Adipocyte (in vitro differentiated cells): Measurements from ENCODE around the gene GABRQ.
A peak's percentile ranks its signal among the peaks of the same experiment; 100 is the strongest.

Experiments used
- DNase-seq: peaks from one replicate; pipeline ENCODE4 v3.0.0-alpha.2; 2015; ENCODE audit warnings: low read depth
- H3K27me3 ChIP-seq: replicated peaks from 2 replicates; pipeline ENCODE4 v1.7.0; 2013; ENCODE audit warnings: mild to moderate bottlenecking, low read length, moderate library complexity; ENCODE audit not compliant: control insufficient read depth, insufficient read depth
- H3K36me3 ChIP-seq: 2 replicates; pipeline ENCODE4 v1.7.0; 2013; ENCODE audit warnings: low read length, mild to moderate bottlenecking, moderate library complexity; ENCODE audit not compliant: control insufficient read depth, insufficient read depth, severe bottlenecking
- H3K4me1 ChIP-seq: 2 replicates; pipeline ENCODE4 v1.7.0; 2013; ENCODE audit warnings: mild to moderate bottlenecking, low read length, moderate library complexity; ENCODE audit not compliant: control insufficient read depth, insufficient read depth
- H3K4me3 ChIP-seq: 2 replicates; pipeline ENCODE4 v1.7.0; 2013; ENCODE audit warnings: mild to moderate bottlenecking, low read length, moderate library complexity
- H3K9ac ChIP-seq: 2 replicates; pipeline ENCODE4 v1.7.0; 2013; ENCODE audit warnings: mild to moderate bottlenecking, low read length, moderate library complexity
- H3K9me3 ChIP-seq: 2 replicates; pipeline ENCODE4 v1.7.0; 2013; ENCODE audit warnings: mild to moderate bottlenecking, low read length, moderate library complexity; ENCODE audit not compliant: control insufficient read depth

GABRQ gene

GRCh38 chrX:152640034-152640818 is 2.5 kb downstream of the GABRQ start:
- no peaks in the 10 kb centered on the region for H3K9me3 ChIP-seq
- no peaks in the 10 kb centered on the region for H3K4me1 ChIP-seq
- peak; percentile 16 for DNase-seq
- H3K36me3 ChIP-seq, result no peaks in the 10 kb centered on the region
- H3K27me3 ChIP-seq, result peaks cover 75% of the 10 kb centered on the region
- H3K4me3 ChIP-seq, result no peak overlapping the region
- no peak overlapping the region for H3K9ac ChIP-seq

- Histone ChIP-seq H3K9ac (no peak overlapping the region), H3K27me3 (peaks cover 71% of the 10 kb centered on the region), H3K4me1 (no peaks in the 10 kb centered on the region), H3K4me3 (no peak overlapping the region), H3K9me3 (no peaks in the 10 kb centered on the region), H3K36me3 (no peaks in the 10 kb centered on the region)
- no peak for DNase-seq
Observed at GRCh38 chrX:152641256-152641875, 3.7 kb downstream of the GABRQ start.

DNA sequence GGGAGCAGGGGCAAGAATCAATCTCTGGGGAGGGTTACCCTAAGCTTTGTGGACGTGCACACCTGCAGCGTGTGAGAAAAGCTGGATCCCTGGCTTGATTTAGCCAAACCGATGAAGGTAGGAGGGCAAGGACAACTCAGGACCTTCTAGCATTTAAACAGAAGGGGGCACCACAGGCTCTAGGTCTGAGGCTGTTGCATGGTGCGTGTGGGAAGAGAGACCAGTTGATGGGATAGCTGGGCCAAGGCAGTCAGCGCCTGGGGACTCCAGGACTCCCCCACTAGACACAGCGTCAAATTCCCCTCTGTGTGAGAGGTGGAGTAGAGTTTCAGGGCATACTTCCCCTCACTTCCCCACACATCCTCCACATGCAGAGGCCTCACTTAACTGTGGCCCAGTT is 4.3 kb downstream of the GABRQ start:
- Histone ChIP-seq H3K9ac (no peak overlapping the region), H3K27me3 (peaks cover 68% of the 10 kb centered on the region), H3K4me1 (no peaks in the 10 kb centered on the region), H3K9me3 (no peaks in the 10 kb centered on the region), H3K36me3 (no peaks in the 10 kb centered on the region), H3K4me3 (no peak overlapping the region)
- DNase-seq, result peak; percentile 2

DNA sequence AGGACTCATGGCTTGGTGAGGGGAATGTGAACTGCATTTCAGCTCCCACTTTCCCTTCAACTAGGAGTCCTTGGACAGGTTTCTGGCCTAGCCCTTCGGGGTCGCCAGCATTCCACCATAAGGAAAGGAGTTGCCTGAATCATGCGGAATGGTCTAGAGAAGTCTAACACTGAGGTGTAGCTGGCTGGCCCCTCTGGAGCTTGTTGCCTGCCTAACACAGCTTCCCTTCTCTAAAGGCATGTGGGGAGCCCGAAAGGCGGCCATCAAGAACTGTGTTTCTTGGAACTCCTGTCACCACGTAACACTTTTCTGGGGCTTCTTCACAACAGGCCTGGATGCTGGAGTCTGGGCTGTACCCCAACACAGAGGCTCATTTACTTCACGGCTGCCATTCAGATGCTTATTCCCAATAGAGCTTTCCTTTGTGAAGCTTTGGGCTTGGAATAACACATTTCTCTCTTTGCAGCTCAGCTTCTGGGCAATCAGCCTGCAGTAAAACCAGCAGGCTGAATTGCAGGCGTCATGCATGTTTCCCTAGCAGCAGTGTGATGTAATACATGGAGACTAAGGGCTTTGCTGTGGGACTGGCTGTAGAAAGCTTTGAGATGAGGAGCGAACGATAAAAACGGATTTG is 5.4 kb downstream of the GABRQ start:
- Histone ChIP-seq H3K4me1 (no peaks in the 10 kb centered on the region), H3K9me3 (no peaks in the 10 kb centered on the region), H3K36me3 (no peaks in the 10 kb centered on the region), H3K9ac (no peak overlapping the region), H3K27me3 (peaks cover 72% of the 10 kb centered on the region), H3K4me3 (no peak overlapping the region)
- DNase-seq, result no peak

DNA sequence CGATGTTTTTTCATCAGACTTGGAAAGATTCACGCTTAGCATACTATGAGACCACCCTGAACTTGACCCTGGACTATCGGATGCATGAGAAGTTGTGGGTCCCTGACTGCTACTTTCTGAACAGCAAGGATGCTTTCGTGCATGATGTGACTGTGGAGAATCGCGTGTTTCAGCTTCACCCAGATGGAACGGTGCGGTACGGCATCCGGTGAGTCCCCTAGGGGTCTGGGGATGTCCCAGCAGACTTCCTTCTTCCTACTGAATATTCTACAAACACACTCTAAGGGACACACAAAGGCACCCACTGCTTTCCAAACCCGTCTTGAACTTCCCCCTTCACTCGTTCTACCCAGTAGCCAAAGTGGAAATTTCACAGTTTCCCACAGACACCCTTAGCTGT is 9.3 kb downstream of the GABRQ start:
- DNase-seq, result no peak
- Histone ChIP-seq H3K27me3 (peaks cover 46% of the 10 kb centered on the region), H3K9me3 (no peaks in the 10 kb centered on the region), H3K4me3 (no peak overlapping the region), H3K36me3 (no peaks in the 10 kb centered on the region), H3K4me1 (no peaks in the 10 kb centered on the region), H3K9ac (no peak overlapping the region)

DNA sequence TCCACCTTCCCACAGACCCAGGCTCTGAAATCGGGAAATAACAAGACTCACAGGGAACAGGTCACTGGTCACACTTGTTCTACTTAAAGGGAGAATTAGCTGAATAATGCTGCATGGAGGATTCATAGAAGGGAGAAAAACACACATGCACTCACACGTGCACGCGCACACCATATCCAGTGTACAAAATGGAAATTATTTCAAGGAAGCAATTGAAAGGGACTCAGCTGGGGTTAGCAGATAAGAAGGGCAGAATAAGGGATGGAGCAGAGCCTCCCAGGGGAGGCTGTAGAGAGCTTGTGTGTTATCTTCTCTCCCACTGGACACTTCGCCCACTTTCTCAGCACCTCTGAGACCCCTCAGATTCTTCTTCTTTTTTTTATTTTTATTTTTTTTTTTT is 10.3 kb downstream of the GABRQ start:
- Histone ChIP-seq H3K27me3 (peaks cover 40% of the 10 kb centered on the region), H3K4me3 (no peak overlapping the region), H3K9ac (no peak overlapping the region), H3K9me3 (peaks cover 4% of the 10 kb centered on the region), H3K36me3 (no peaks in the 10 kb centered on the region), H3K4me1 (no peaks in the 10 kb centered on the region)
- DNase-seq, result no peak

- Histone ChIP-seq H3K9ac (no peak overlapping the region), H3K27me3 (peaks cover 42% of the 10 kb centered on the region), H3K4me1 (no peaks in the 10 kb centered on the region), H3K9me3 (peaks cover 4% of the 10 kb centered on the region), H3K4me3 (no peak overlapping the region), H3K36me3 (no peaks in the 10 kb centered on the region)
- DNase-seq, result no peak
Observed at GRCh38 chrX:152652060-152652459, 14.4 kb downstream of the GABRQ start.

DNA sequence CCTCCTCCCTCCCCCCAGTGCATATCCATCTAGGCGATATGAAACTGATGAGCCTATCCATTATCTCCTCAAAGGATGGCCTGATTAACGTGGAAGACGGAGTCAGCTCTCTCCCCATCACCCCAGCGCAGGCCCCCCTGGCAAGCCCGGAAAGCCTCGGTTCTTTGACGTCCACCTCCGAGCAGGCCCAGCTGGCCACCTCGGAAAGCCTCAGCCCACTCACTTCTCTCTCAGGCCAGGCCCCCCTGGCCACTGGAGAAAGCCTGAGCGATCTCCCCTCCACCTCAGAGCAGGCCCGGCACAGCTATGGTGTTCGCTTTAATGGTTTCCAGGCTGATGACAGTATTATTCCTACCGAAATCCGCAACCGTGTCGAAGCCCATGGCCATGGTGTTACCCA is 14.8 kb downstream of the GABRQ start:
- Histone ChIP-seq H3K9me3 (peaks cover 4% of the 10 kb centered on the region), H3K4me1 (no peaks in the 10 kb centered on the region), H3K36me3 (no peaks in the 10 kb centered on the region), H3K4me3 (no peak overlapping the region), H3K9ac (no peak overlapping the region), H3K27me3 (peaks cover 38% of the 10 kb centered on the region)
- no peak for DNase-seq

- H3K27me3 ChIP-seq, result peaks cover 40% of the 10 kb centered on the region
- no peak for DNase-seq
- no peak overlapping the region for H3K9ac ChIP-seq
- H3K36me3 ChIP-seq, result no peaks in the 10 kb centered on the region
- H3K9me3 ChIP-seq, result peaks cover 4% of the 10 kb centered on the region
- no peaks in the 10 kb centered on the region for H3K4me1 ChIP-seq
- no peak overlapping the region for H3K4me3 ChIP-seq
Observed at GRCh38 chrX:152656087-152656486, 18.4 kb downstream of the GABRQ start.

GRCh38 chrX:152656890-152657289 is 19.2 kb downstream of the GABRQ start:
- Histone ChIP-seq H3K9me3 (peaks cover 4% of the 10 kb centered on the region), H3K36me3 (no peaks in the 10 kb centered on the region), H3K9ac (no peak overlapping the region), H3K4me1 (no peaks in the 10 kb centered on the region), H3K27me3 (peaks cover 40% of the 10 kb centered on the region), H3K4me3 (no peak overlapping the region)
- DNase-seq, result no peak

GRCh38 chrX:152658302-152658701 is 20.6 kb downstream of the GABRQ start:
- Histone ChIP-seq H3K9ac (no peak overlapping the region), H3K9me3 (peaks cover 13% of the 10 kb centered on the region), H3K27me3 (peaks cover 40% of the 10 kb centered on the region), H3K4me3 (no peak overlapping the region), H3K36me3 (no peaks in the 10 kb centered on the region), H3K4me1 (no peaks in the 10 kb centered on the region)
- DNase-seq, result no peak
